Measurements from ENCODE around the gene RUNX3. TPM values are rescaled to one million over a fixed set of nuclear protein-coding genes. Genes with fewer than 3 reads are reported as not detected.

The RUNX3 gene
- total RNA-seq, 1 experiment from 2014 or later: 0.33 TPM

DNA sequence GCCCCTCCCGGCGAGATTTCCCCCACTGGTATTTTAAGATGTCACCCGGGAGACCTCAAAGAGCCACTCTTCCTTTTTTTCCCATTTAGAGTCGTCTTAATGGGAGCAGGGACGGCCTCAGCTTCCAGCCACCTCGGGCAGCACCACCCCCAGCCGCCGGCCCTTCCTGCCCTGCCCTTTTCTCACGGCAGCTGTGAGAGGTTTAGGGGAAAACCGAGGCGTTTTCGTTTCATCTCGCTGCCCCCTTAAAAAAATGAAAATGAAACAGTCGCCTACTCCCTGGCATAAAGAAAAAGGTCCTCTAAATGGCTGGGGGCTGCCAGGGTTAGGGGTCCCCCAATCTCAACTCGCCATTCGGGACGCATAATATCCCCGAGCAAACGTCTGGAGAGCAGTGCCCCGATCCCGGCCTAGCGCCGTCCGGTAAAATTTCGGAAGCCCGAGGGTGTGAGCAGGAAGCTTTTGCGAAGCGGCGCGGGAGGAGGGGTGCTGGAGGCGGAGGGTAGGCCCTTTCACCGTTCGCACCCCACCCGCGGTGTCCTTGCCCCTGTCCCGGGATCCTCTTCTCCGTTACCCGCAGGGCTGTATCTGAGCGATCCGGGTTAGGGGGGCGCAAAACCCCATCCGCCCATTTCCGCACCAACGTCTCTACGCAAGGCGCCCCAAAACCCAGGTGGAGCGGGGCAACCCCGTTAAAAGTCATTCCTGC is 1.2 kb downstream of the RUNX3 start:
- Histone ChIP-seq H3K56ac (ENCODE audit: insufficient read length, low read depth, low read length) (no peak overlapping the region), H3K23ac (ENCODE audit: insufficient read length, low read depth, low read length) (no peak overlapping the region), H3K9me3 (ENCODE audit: control insufficient read depth, low read depth, low read length) (no peaks in the 10 kb centered on the region), H4K91ac (ENCODE audit: insufficient read length, low read depth, low read length) (no peak overlapping the region), H3K9ac (ENCODE audit: extremely low read depth, insufficient read length, low read length) (no peak overlapping the region), H3K4me2 (ENCODE audit: insufficient read depth, insufficient read length, low read length) (peak overlapping the region; percentile 16), H3K14ac (ENCODE audit: insufficient read depth, low read length) (no peak overlapping the region), H4K8ac (replicated peaks; ENCODE audit: insufficient read length, low read depth, low read length) (no peak overlapping the region), H2BK20ac (ENCODE audit: low read depth, low read length, poor library complexity, severe bottlenecking) (no peak overlapping the region), H2AFZ (ENCODE audit: low read length) (no peak overlapping the region), H3K18ac (ENCODE audit: insufficient read length, low read depth, low read length) (no peak overlapping the region), H2BK5ac (ENCODE audit: insufficient read length, low read length) (no peak overlapping the region), H3K79me2 (ENCODE audit: insufficient read depth, low read length) (no peaks in the 10 kb centered on the region), H3K27me3 (ENCODE audit: insufficient read depth, low read length) (peaks cover 67% of the 10 kb centered on the region), H2BK12ac (ENCODE audit: insufficient read length, low read depth, low read length) (no peak overlapping the region), H3K23me2 (ENCODE audit: insufficient read length, low read depth, low read length, poor library complexity, severe bottlenecking) (peaks cover 22% of the 10 kb centered on the region), H3K4ac (ENCODE audit: low read depth, low read length) (no peak overlapping the region), H3K27ac (ENCODE audit: insufficient read length, low read depth, low read length) (no peak overlapping the region), H2BK15ac (ENCODE audit: low read depth, low read length) (no peak overlapping the region), H3T11ph (ENCODE audit: low read length) (no peak overlapping the region), H4K5ac (ENCODE audit: insufficient read length, low read depth, low read length) (no peak overlapping the region), H3K4me1 (ENCODE audit: insufficient read depth, low read length) (peaks cover 4% of the 10 kb centered on the region; the same call in 1 of the 2 replicates), H3K79me1 (ENCODE audit: insufficient read depth, low read depth, low read length, poor library complexity, severe bottlenecking) (no peaks in the 10 kb centered on the region), H2BK120ac (ENCODE audit: low read depth, low read length, poor library complexity, severe bottlenecking) (no peak overlapping the region), H2AK5ac (ENCODE audit: insufficient read length, low read length) (no peak overlapping the region), H4K20me1 (ENCODE audit: control insufficient read depth, insufficient read depth, insufficient read length) (no peaks in the 10 kb centered on the region)
- TF ChIP-seq, protein P1, sequence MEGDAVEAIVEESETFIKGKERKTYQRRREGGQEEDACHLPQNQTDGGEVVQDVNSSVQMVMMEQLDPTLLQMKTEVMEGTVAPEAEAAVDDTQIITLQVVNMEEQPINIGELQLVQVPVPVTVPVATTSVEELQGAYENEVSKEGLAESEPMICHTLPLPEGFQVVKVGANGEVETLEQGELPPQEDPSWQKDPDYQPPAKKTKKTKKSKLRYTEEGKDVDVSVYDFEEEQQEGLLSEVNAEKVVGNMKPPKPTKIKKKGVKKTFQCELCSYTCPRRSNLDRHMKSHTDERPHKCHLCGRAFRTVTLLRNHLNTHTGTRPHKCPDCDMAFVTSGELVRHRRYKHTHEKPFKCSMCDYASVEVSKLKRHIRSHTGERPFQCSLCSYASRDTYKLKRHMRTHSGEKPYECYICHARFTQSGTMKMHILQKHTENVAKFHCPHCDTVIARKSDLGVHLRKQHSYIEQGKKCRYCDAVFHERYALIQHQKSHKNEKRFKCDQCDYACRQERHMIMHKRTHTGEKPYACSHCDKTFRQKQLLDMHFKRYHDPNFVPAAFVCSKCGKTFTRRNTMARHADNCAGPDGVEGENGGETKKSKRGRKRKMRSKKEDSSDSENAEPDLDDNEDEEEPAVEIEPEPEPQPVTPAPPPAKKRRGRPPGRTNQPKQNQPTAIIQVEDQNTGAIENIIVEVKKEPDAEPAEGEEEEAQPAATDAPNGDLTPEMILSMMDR (conservative IDR thresholded peaks at IDR 0.05): no peak
- Mint-ChIP-seq H3K27me3 (ENCODE audit: low read depth) (peaks cover 90% of the 10 kb centered on the region), H3K27ac (no peak overlapping the region), H3K4me1 (peaks cover 40 to 66% of the 10 kb centered on the region in 2 experiments), H3K9me3 (peaks cover 2 to 3% of the 10 kb centered on the region in 2 experiments; a peak in 3 of 5 replicates), H3K36me3 (ENCODE audit: insufficient read depth in 1 of 3, low read depth in 3 of 3) (no peaks in the 10 kb centered on the region; a peak in 1 of 7 replicates), H3K4me3 (peak overlapping the region; percentile 48 to 79)
- DNase-seq: peak; percentile 57
- WGBS (ENCODE audit: extremely low coverage, insufficient read length, low lambda C conversion rate): no CpG with 5 or more reads among the region's 48 CpGs

Measured in H9 (cell line).